ENCODE measurements around the gene ZNF521.

- TF ChIP-seq EZH2phosphoT487 (conservative IDR thresholded peaks at IDR 0.05; ENCODE audit: low read length) = no peak
- TF ChIP-seq CTCF (IDR thresholded peaks at IDR 0.05; ENCODE audit: insufficient read depth, low read length, poor library complexity, severe bottlenecking) = no peak
These were observed 214.8 kb downstream of the ZNF521 start for GRCh38 chr18:25137197-25137472.

Measured in SU-DHL-6 (cell line).